Measurements from ENCODE around the gene HAPLN2. TPM values are rescaled to one million over a fixed set of nuclear protein-coding genes. Genes with fewer than 3 reads are reported as not detected.

HAPLN2 gene
- total and polyA plus RNA-seq, 2 of the 8 experiments (the other 6 are each of a cell fraction or from before 2014, with no cell fraction given): 0.19 to 0.51 TPM

DNA sequence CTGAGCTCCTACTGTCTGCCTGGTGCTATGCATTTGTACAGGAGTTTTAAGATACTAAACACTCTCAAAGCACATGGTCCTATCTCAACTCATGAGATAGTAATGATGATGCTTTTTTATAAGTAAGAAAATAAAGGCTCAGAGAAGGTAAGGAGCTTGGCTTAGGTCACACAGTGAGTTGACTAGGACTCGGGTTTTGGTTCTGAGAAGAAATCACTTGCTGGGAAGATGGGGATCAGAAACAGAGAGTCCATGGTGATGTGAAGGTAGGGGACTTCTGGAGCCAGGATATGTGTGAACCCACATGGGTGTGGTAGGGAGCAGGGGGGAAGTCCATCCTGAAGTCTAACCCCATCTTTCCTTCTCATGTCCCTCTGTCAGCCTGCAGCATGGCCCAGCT, 26.5 kb downstream of the HAPLN2 start:
- Histone ChIP-seq H3K18ac (ENCODE audit: extremely low read depth, low read length) (no peak overlapping the region), H4K20me1 (replicated peaks in 1 of 2; ENCODE audit: control insufficient read depth in 1 of 2, insufficient read depth in 2 of 2, low read length in 2 of 2) (peaks cover 0 to 6% of the 10 kb centered on the region in 2 experiments), H3K4ac (replicated peaks; ENCODE audit: insufficient read length, low read depth, low read length) (no peak overlapping the region), H3K36me3 (ENCODE audit: control insufficient read depth in 2 of 4, insufficient read depth in 4 of 4, low read length in 3 of 4) (no peaks in the 10 kb centered on the region), H4K91ac (replicated peaks; ENCODE audit: insufficient read length, low read length) (no peak overlapping the region), H3K4me1 (replicated peaks in 1 of 4; ENCODE audit: control insufficient read depth in 3 of 4, insufficient read depth in 4 of 4, low read length in 3 of 4) (peaks cover 8 to 23% (median 15%) of the 10 kb centered on the region in 4 experiments), H3K27me3 (replicated peaks in 1 of 4; ENCODE audit: control insufficient read depth in 3 of 4, extremely low read depth in 1 of 4, insufficient read depth in 3 of 4, low read length in 3 of 4) (peaks cover 11 to 66% (median 51%) of the 10 kb centered on the region in 4 experiments), H3K23ac (ENCODE audit: insufficient read length) (no peak overlapping the region), H4K5ac (ENCODE audit: insufficient read length, low read depth, low read length) (no peak overlapping the region), H2BK12ac (ENCODE audit: low read depth, low read length) (no peak overlapping the region), H2BK15ac (ENCODE audit: low read length) (no peak overlapping the region; the same call in 1 of the 2 replicates), H2AFZ (ENCODE audit: low read length) (no peak overlapping the region), H3K27ac (ENCODE audit: low read depth, low read length) (no peak overlapping the region), H2BK5ac (ENCODE audit: low read depth, low read length) (no peak overlapping the region), H2BK20ac (ENCODE audit: low read length) (no peak overlapping the region), H3K79me1 (ENCODE audit: low read depth, low read length) (no peaks in the 10 kb centered on the region), H3K56ac (replicated peaks; ENCODE audit: insufficient read length, low read depth, low read length) (no peak overlapping the region), H3K23me2 (ENCODE audit: low read depth, low read length) (peaks cover 13% of the 10 kb centered on the region; the same call in 1 of the 2 replicates), H3K14ac (ENCODE audit: insufficient read length) (no peak overlapping the region), H3K79me2 (ENCODE audit: control insufficient read depth in 1 of 2, insufficient read depth in 2 of 2, low read length in 2 of 2) (no peaks in the 10 kb centered on the region), H3K4me3 (ENCODE audit: extremely low read depth in 1 of 4, insufficient read depth in 2 of 4, low read depth in 3 of 4, low read length in 4 of 4) (no peak overlapping the region), H3K9ac (replicated peaks in 1 of 4; ENCODE audit: extremely low read depth in 1 of 4, low read depth in 3 of 4, low read length in 3 of 4) (no peak overlapping the region), H4K8ac (ENCODE audit: extremely low read depth, insufficient read depth, low read length) (no peak overlapping the region), H2BK120ac (replicated peaks; ENCODE audit: low read depth, low read length) (no peak overlapping the region), H3K9me3 (ENCODE audit: insufficient read depth in 2 of 2, low read depth in 1 of 2, low read length in 1 of 2) (no peaks in the 10 kb centered on the region), H2AK5ac (ENCODE audit: low read depth, low read length) (no peak overlapping the region), H3K4me2 (ENCODE audit: insufficient read depth in 1 of 2, low read depth in 2 of 2, low read length in 2 of 2) (no peak overlapping the region)
- FAIRE-seq (no peak), DNase-seq (ENCODE audit: low read depth in 1 of 2, low spot score in 2 of 2) (no peak)
- ChIA-PET POLR2A (ENCODE audit: partially characterized antibody) (interaction anchor here (1.0 to 4.5 kb wide), 5 partner anchors 18 to 60 kb away, joined by 3 to 22 read pairs (median 5); partner anchors contain the start of gene NES), CTCF (ENCODE audit: partially characterized antibody) (interaction anchor here (0.5 to 43.0 kb wide), 6 partner anchors 14 to 1777 kb away, joined by 3 to 868 read pairs (median 129); partner anchors contain the start of genes HAPLN2, NES and NTRK1)
- 93% methylated on average over 1 of the region's 1 CpG; no CpG with 5 or more reads in 1 of the 2 experiments for WGBS, 2 experiments (ENCODE audit: extremely low coverage in 1 of 2, insufficient coverage in 1 of 2, insufficient read length in 1 of 2, insufficient replicate concordance in 2 of 2, low coverage in 1 of 2, low lambda C conversion rate in 2 of 2, missing lambda C conversion rate in 1 of 2)
- TF ChIP-seq ZNF274 (IDR thresholded peaks at IDR 0.05; ENCODE audit: borderline replicate concordance, extremely low read depth, low read length) (no peak), NANOG (IDR thresholded peaks at IDR 0.05; ENCODE audit: insufficient read depth, low read depth, low read length, poor library complexity, severe bottlenecking) (no peak), RBBP5 (IDR thresholded peaks at IDR 0.05; ENCODE audit: borderline replicate concordance, low read depth, low read length) (no peak), JUND (IDR thresholded peaks at IDR 0.05; ENCODE audit: low read length) (no peak), SAP30 (IDR thresholded peaks at IDR 0.05; ENCODE audit: insufficient read depth, insufficient replicate concordance, low read length) (no peak)

All from H1 (cell line).